ENCODE measurements around the gene BEND3.

DNA sequence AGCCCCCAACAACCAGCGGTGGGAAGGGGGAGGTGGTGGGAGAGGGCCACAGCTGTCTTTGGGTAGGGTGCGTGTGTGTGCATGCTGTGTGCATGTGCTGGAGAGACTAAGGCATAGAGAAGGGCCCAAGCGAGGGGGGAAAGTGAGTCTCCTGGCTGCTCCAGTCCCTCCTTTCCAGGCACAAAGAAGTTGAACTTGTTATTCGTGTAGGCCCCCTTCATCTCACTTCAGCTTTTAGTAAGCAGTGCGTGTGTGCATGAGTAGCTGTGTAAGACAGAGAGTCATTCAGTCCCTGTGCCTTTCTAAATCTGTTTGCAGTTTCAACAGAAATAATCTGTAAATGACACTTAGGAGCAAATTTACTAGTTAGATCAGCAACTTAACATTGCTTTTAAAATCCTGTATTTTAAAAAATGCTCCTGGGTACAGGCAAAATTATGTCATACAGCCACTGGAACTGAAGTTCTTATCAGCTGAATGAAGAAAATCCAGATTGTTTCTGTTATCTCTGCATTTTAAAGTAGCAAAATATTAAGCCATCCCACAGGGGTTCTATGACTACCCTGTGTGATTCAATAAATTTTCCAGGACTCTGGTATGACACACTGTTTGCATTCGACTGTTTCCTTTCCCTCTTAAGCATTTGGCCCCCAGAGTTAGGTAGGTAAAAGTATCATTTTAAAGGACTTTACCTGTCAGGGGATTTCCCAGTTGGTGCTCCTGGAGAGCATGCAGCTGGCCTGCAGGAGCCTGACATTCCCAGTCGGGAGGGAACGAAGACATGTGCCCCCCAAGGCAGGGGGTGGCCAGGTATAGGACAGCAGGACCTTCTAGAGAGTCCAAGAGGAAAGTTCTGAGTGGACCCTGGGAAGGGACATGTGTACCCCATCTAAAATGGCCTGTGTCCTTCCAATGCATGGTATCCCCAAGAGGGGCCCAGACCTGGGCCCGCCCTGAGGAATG lies 48.3 kb downstream of the BEND3 start:
- TF ChIP-seq, protein P1, sequence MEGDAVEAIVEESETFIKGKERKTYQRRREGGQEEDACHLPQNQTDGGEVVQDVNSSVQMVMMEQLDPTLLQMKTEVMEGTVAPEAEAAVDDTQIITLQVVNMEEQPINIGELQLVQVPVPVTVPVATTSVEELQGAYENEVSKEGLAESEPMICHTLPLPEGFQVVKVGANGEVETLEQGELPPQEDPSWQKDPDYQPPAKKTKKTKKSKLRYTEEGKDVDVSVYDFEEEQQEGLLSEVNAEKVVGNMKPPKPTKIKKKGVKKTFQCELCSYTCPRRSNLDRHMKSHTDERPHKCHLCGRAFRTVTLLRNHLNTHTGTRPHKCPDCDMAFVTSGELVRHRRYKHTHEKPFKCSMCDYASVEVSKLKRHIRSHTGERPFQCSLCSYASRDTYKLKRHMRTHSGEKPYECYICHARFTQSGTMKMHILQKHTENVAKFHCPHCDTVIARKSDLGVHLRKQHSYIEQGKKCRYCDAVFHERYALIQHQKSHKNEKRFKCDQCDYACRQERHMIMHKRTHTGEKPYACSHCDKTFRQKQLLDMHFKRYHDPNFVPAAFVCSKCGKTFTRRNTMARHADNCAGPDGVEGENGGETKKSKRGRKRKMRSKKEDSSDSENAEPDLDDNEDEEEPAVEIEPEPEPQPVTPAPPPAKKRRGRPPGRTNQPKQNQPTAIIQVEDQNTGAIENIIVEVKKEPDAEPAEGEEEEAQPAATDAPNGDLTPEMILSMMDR (IDR thresholded peaks at IDR 0.05) = no peak
- no peak for TF ChIP-seq POLR2A (IDR thresholded peaks at IDR 0.05)

All from Peyer's patch (tissue), 4 donors.